ENCODE results near the gene LTB4R2. TPM values are rescaled to one million over a fixed set of nuclear protein-coding genes. Genes with fewer than 3 reads are reported as not detected.
"Not testable (repeated sequence)": the region's sequence is repeated elsewhere in the genome, so short reads cannot be mapped to it uniquely, and the experiment has no call there.

Gene LTB4R2
- total RNA-seq, 1 donor from 2014 or later, result 3.0 TPM

- Histone ChIP-seq H3K4me3 (no peak overlapping the region), H3K27me3 (no peaks in the 10 kb centered on the region), H3K27ac (no peak overlapping the region), H3K36me3 (no peaks in the 10 kb centered on the region), H3K9me3 (no peaks in the 10 kb centered on the region), H3K4me1 (no peaks in the 10 kb centered on the region)
- DNase-seq (ENCODE audit: low spot score in 2 of 2), result no peak
- intact Hi-C loops (cut with DNase I), result no loop called here
- no peak for TF ChIP-seq CTCF (IDR thresholded peaks at IDR 0.05)
Measured at GRCh38 chr14:24353559-24354481, 43.9 kb downstream of the LTB4R2 start.

- H3K27me3 ChIP-seq; intact Hi-C loops (cut with DNase I); H3K4me3 ChIP-seq; DNase-seq (ENCODE audit: low spot score in 2 of 2); H3K27ac ChIP-seq; H3K9me3 ChIP-seq; H3K4me1 ChIP-seq; H3K36me3 ChIP-seq: not testable (repeated sequence)
Measured at GRCh38 chr14:24354482-24354825, 44.5 kb downstream of the LTB4R2 start.

GRCh38 chr14:24355009-24355408 lies 45.1 kb downstream of the LTB4R2 start:
- Histone ChIP-seq H3K4me1 (no peaks in the 10 kb centered on the region), H3K9me3 (no peaks in the 10 kb centered on the region), H3K27me3 (no peaks in the 10 kb centered on the region), H3K4me3 (no peak overlapping the region), H3K36me3 (no peaks in the 10 kb centered on the region), H3K27ac (no peak overlapping the region)
- no peak for TF ChIP-seq CTCF (IDR thresholded peaks at IDR 0.05)
- no peak for DNase-seq (ENCODE audit: low spot score in 2 of 2)
- intact Hi-C loops (cut with DNase I), result no loop called here

GRCh38 chr14:24356208-24356607 lies 46.3 kb downstream of the LTB4R2 start:
- H3K9me3 ChIP-seq, result no peaks in the 10 kb centered on the region
- no peak for TF ChIP-seq CTCF (IDR thresholded peaks at IDR 0.05)
- H3K27ac ChIP-seq, result no peak overlapping the region
- DNase-seq (ENCODE audit: low spot score in 2 of 2), result no peak
- H3K4me3 ChIP-seq, result no peak overlapping the region
- no peaks in the 10 kb centered on the region for H3K4me1 ChIP-seq
- no peaks in the 10 kb centered on the region for H3K27me3 ChIP-seq
- intact Hi-C loops (cut with DNase I), result no loop called here
- H3K36me3 ChIP-seq, result no peaks in the 10 kb centered on the region

GRCh38 chr14:24360281-24360680 lies 50.3 kb downstream of the LTB4R2 start:
- Histone ChIP-seq H3K4me3 (no peak overlapping the region), H3K4me1 (peaks cover 3 to 6% of the 10 kb centered on the region in 2 donors), H3K36me3 (no peaks in the 10 kb centered on the region), H3K27me3 (no peaks in the 10 kb centered on the region), H3K9me3 (no peaks in the 10 kb centered on the region), H3K27ac (no peak overlapping the region)
- no peak for DNase-seq (ENCODE audit: low spot score in 2 of 2)
- intact Hi-C loops (cut with DNase I), result loop anchor here (10.0 kb wide), 3 partner anchors 245 to 1035 kb away; partner anchors contain the start of genes AP1G2, DCAF11, NRL and PABPN1
- no peak for TF ChIP-seq CTCF (IDR thresholded peaks at IDR 0.05)

GRCh38 chr14:24361326-24361725 lies 51.4 kb downstream of the LTB4R2 start:
- Histone ChIP-seq H3K36me3 (no peaks in the 10 kb centered on the region), H3K4me3 (no peak overlapping the region), H3K27me3 (no peaks in the 10 kb centered on the region), H3K9me3 (no peaks in the 10 kb centered on the region), H3K27ac (no peak overlapping the region), H3K4me1 (peaks cover 6 to 9% of the 10 kb centered on the region in 2 donors)
- no peak for TF ChIP-seq CTCF (IDR thresholded peaks at IDR 0.05)
- DNase-seq (ENCODE audit: low spot score in 2 of 2), result no peak
- intact Hi-C loops (cut with DNase I), result loop anchor here (10.0 kb wide), 3 partner anchors 247 to 1037 kb away; partner anchors contain the start of genes AP1G2, DCAF11, NRL and PABPN1
